HCT116 (cell line): ENCODE measurements around the gene ULBP1.

ENCODE experiments used
- ATF3 ChIP-seq: IDR thresholded peaks from 2 replicates; pipeline ENCODE4 v1.6.1; 2012
- ELF1 ChIP-seq: IDR thresholded peaks from 2 replicates; pipeline ENCODE4 v1.6.1; 2012; ENCODE audit warnings: low read depth, borderline replicate concordance
- EZH2 ChIP-seq: fragments of 200-600 bp; sonication (generic); IDR thresholded peaks from 2 replicates; pipeline ENCODE4 v1.6.1; 2017; ENCODE audit warnings: antibody characterized with exemption, mixed run types
- EZH2phosphoT487 ChIP-seq: fragments of 200-600 bp; IDR thresholded peaks from 2 replicates; pipeline ENCODE4 v1.6.1; 2018; ENCODE audit warnings: antibody characterized with exemption, borderline replicate concordance
- JUND ChIP-seq: IDR thresholded peaks from 2 replicates; pipeline ENCODE4 v1.6.1; 2012
- POLR2A ChIP-seq: IDR thresholded peaks from 2 replicates; pipeline ENCODE4 v1.7.0; 2011; ENCODE audit warnings: borderline replicate concordance; ENCODE audit not compliant: insufficient read depth, insufficient read length; ENCODE audit errors: extremely low read depth
- POLR2AphosphoS5 ChIP-seq: IDR thresholded peaks from 2 replicates; pipeline ENCODE4 v1.6.1; 2011; ENCODE audit warnings: mild to moderate bottlenecking, low read depth, low read length, moderate library complexity
- REST ChIP-seq: IDR thresholded peaks from 2 replicates; pipeline ENCODE4 v1.6.1; 2012; ENCODE audit warnings: low read depth
- SP1 ChIP-seq: IDR thresholded peaks from 2 replicates; pipeline ENCODE4 v1.6.1; 2012; ENCODE audit warnings: low read depth
- YY1 ChIP-seq: IDR thresholded peaks from 2 replicates; pipeline ENCODE4 v1.6.1; 2011; ENCODE audit warnings: low read length, low read depth, moderate library complexity, mild to moderate bottlenecking; ENCODE audit not compliant: insufficient replicate concordance; ENCODE audit errors: extremely low read depth
- ZFX ChIP-seq: fragments of 450-650 bp; IDR thresholded peaks from 2 replicates; pipeline ENCODE4 v1.6.1; 2017
- TF ChIP-seq, protein P1 (sequence below), 3 experiments: fragments of 200-600 bp in 1 of 3; sonication (generic) in 1 of 3; IDR thresholded peaks in 2 of 3; conservative IDR thresholded peaks in 1 of 3; 2 replicates each; pipeline ENCODE4 v1.5.1; 2012 to 2017; ENCODE audit warnings: low read depth in 2 of 3, low read length in 2 of 3, antibody characterized with exemption in 1 of 3, borderline replicate concordance in 1 of 3, control low read depth in 1 of 3, mild to moderate bottlenecking in 1 of 3, mixed read lengths in 1 of 3, mixed run types in 1 of 3, moderate library complexity in 1 of 3; ENCODE audit not compliant: insufficient read depth in 1 of 3

DNA sequence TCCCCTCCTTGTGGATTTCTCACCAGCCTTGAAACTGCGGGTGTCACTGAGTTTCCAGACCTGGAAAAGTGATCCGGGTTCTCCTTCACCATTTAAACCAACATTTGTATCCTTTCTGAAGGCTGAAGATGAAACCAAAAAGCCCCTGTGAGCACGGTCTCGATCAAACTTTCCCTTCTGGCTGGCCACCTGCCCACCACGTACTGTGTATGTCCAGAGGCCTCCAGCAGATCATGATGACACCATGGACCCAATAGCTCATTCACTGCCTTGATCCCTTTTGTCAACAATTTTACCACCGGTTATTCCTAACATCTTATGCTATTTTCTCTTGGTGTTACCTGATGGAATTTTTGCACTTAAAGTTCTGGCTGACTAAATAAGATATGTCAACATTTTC, 15.6 kb downstream of the ULBP1 start:
- TF ChIP-seq, protein P1, sequence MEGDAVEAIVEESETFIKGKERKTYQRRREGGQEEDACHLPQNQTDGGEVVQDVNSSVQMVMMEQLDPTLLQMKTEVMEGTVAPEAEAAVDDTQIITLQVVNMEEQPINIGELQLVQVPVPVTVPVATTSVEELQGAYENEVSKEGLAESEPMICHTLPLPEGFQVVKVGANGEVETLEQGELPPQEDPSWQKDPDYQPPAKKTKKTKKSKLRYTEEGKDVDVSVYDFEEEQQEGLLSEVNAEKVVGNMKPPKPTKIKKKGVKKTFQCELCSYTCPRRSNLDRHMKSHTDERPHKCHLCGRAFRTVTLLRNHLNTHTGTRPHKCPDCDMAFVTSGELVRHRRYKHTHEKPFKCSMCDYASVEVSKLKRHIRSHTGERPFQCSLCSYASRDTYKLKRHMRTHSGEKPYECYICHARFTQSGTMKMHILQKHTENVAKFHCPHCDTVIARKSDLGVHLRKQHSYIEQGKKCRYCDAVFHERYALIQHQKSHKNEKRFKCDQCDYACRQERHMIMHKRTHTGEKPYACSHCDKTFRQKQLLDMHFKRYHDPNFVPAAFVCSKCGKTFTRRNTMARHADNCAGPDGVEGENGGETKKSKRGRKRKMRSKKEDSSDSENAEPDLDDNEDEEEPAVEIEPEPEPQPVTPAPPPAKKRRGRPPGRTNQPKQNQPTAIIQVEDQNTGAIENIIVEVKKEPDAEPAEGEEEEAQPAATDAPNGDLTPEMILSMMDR (IDR thresholded peaks at IDR 0.05 in 2 of 3, conservative IDR thresholded peaks at IDR 0.05 in 1 of 3; ENCODE audit: borderline replicate concordance in 1 of 3, insufficient read depth in 1 of 3, low read depth in 2 of 3, low read length in 2 of 3), result no peak
- TF ChIP-seq POLR2A, result no peak
- TF ChIP-seq YY1, result no peak
- TF ChIP-seq REST, result no peak
- no peak for TF ChIP-seq EZH2phosphoT487
- no peak for TF ChIP-seq POLR2AphosphoS5
- TF ChIP-seq JUND, result no peak
- TF ChIP-seq EZH2, result no peak
- no peak for TF ChIP-seq ZFX
- TF ChIP-seq SP1, result no peak
- no peak for TF ChIP-seq ELF1
- TF ChIP-seq ATF3, result no peak
